CD14-positive monocyte (primary cell): ENCODE data around the gene ADAMTS17. TPM values are rescaled to one million over a fixed set of nuclear protein-coding genes. Genes with fewer than 3 reads are reported as not detected.

Source experiments
- DNase-seq, 3 donors: peaks; one replicate each; pipeline ENCODE4 v3.0.0-alpha.2; 2011 to 2022
- H2AFZ ChIP-seq: 2 replicates; pipeline ENCODE4 v1.6.0; 2012; ENCODE audit warnings: mild to moderate bottlenecking, low read depth, low read length, inconsistent platforms; ENCODE audit not compliant: insufficient read depth, poor library complexity, severe bottlenecking
- H3K27ac ChIP-seq, 2 donors: 1 replicate in 1 of 2; 2 replicates in 1 of 2; pipeline ENCODE4 v1.5.1; 2012 to 2013; ENCODE audit warnings: low read length in 2 of 2, control low read depth in 1 of 2, inconsistent platforms in 1 of 2, low read depth in 1 of 2, mild to moderate bottlenecking in 1 of 2
- H3K27me3 ChIP-seq, 2 donors: one replicate each; pipeline versions ENCODE4 v1.6.0 to v1.6.1; 2011 to 2013; ENCODE audit warnings: low read length in 2 of 2; ENCODE audit not compliant: control insufficient read depth in 2 of 2, insufficient read depth in 2 of 2
- H3K36me3 ChIP-seq, 2 donors: replicated peaks in 1 of 2; 1 replicate in 1 of 2; 2 replicates in 1 of 2; pipeline versions ENCODE4 v1.5.1 to v1.6.1; 2012 to 2013; ENCODE audit warnings: low read length in 2 of 2, control low read depth in 1 of 2, inconsistent platforms in 1 of 2, mild to moderate bottlenecking in 1 of 2; ENCODE audit not compliant: insufficient read depth in 2 of 2, control insufficient read depth in 1 of 2
- H3K4me1 ChIP-seq, 2 donors: 1 replicate in 1 of 2; 2 replicates in 1 of 2; pipeline versions ENCODE4 v1.5.1 to v1.6.1; 2012 to 2013; ENCODE audit warnings: low read length in 2 of 2, control low read depth in 1 of 2, inconsistent platforms in 1 of 2, mild to moderate bottlenecking in 1 of 2, moderate library complexity in 1 of 2; ENCODE audit not compliant: insufficient read depth in 2 of 2, control insufficient read depth in 1 of 2
- H3K4me2 ChIP-seq: replicated peaks from 2 replicates; pipeline ENCODE3; 2012; ENCODE audit warnings: low read length, moderate library complexity, mild to moderate bottlenecking; ENCODE audit not compliant: poor library complexity, severe bottlenecking; ENCODE audit errors: extremely low read depth
- H3K4me3 ChIP-seq, 3 experiments: fragments of 200-600 bp in 1 of 3; sonication (generic) in 1 of 3; replicated peaks in 1 of 3; 1 replicate in 2 of 3; 2 replicates in 1 of 3; pipeline ENCODE4 v1.5.1; 2011 to 2013; ENCODE audit warnings: low read length in 3 of 3, mild to moderate bottlenecking in 3 of 3, control low read depth in 2 of 3, low read depth in 2 of 3, inconsistent platforms in 1 of 3, moderate library complexity in 1 of 3
- H3K79me2 ChIP-seq: 2 replicates; pipeline ENCODE4 v1.6.0; 2012; ENCODE audit warnings: mild to moderate bottlenecking, control low read depth, inconsistent platforms, low read length, moderate library complexity; ENCODE audit not compliant: insufficient read depth
- H3K9ac ChIP-seq: 2 replicates; pipeline ENCODE4 v1.6.0; 2017; ENCODE audit warnings: low read length, mild to moderate bottlenecking; ENCODE audit not compliant: insufficient read depth, poor library complexity, severe bottlenecking
- H3K9me3 ChIP-seq, 2 donors: replicated peaks in 1 of 2; 1 replicate in 1 of 2; 2 replicates in 1 of 2; pipeline versions ENCODE4 v1.5.1 to v1.6.1; 2012 to 2013; ENCODE audit warnings: low read length in 2 of 2, control low read depth in 1 of 2; ENCODE audit not compliant: control insufficient read depth in 1 of 2, insufficient read depth in 1 of 2
- H4K20me1 ChIP-seq: 2 replicates; pipeline ENCODE4 v1.6.0; 2012; ENCODE audit warnings: mild to moderate bottlenecking, low read length, control low read depth, moderate library complexity; ENCODE audit not compliant: insufficient read depth
- H3K27ac Mint-ChIP-seq, 7 donors: one replicate each; pipeline ENCODE4 v1.8.0; 2020; ENCODE audit warnings: mild to moderate bottlenecking in 7 of 7, mixed read lengths in 7 of 7, moderate library complexity in 6 of 7, inconsistent platforms in 2 of 7
- H3K27me3 Mint-ChIP-seq, 3 donors: one replicate each; pipeline ENCODE4 v1.8.0; 2021 to 2022; ENCODE audit warnings: low read depth in 3 of 3, mild to moderate bottlenecking in 3 of 3, mixed read lengths in 3 of 3, moderate library complexity in 3 of 3, inconsistent platforms in 1 of 3
- H3K36me3 Mint-ChIP-seq, 2 donors: one replicate each; pipeline ENCODE4 v1.8.0; 2020; ENCODE audit warnings: mixed read lengths in 2 of 2, inconsistent platforms in 1 of 2, mild to moderate bottlenecking in 1 of 2
- H3K4me1 Mint-ChIP-seq: one replicate; pipeline ENCODE4 v1.8.0; 2020; ENCODE audit warnings: mild to moderate bottlenecking, mixed read lengths
- H3K4me3 Mint-ChIP-seq, 2 donors: one replicate each; pipeline ENCODE4 v1.8.0; 2020; ENCODE audit warnings: mild to moderate bottlenecking in 2 of 2, mixed read lengths in 2 of 2, moderate library complexity in 1 of 2
- H3K9me3 Mint-ChIP-seq, 7 donors: one replicate each; pipeline ENCODE4 v1.8.0; 2020 to 2022; ENCODE audit warnings: mixed read lengths in 7 of 7, mild to moderate bottlenecking in 6 of 7, moderate library complexity in 6 of 7, inconsistent platforms in 2 of 7
- WGBS: methylation state at CpG from one replicate; pipeline ENCODE4 v1.1.5; 2013; ENCODE audit warnings: missing lambda C conversion rate; ENCODE audit not compliant: insufficient coverage; 5-methylcytosine and 5-hydroxymethylcytosine counted together
- intact Hi-C, 2 donors: fragments of 100-400 bp; cut with micrococcal nuclease; formaldehyde crosslinking; loops; one replicate each; pipeline versions ENCODE4 v1.15.0 to v1.15.1; 2023
- polyA plus RNA-seq, 3 donors: library from polyadenylated mRNA; depleted of rRNA in 1 of 3; unstranded in 2 of 3; stranded (reverse) in 1 of 3; fragments of 300-500 nt in 2 of 3; fragments of >200 nt in 1 of 3; fragmentation: Illumina TruSeq in 2 of 3; gene quantifications; 1 replicate in 2 of 3; 2 replicates in 1 of 3; pipeline ENCODE4 v1.2.3, GENCODE V29; 2012 to 2021
- TF ChIP-seq, protein P1 (sequence below): fragments of 200-600 bp; IDR thresholded peaks from one replicate; pipeline ENCODE4 v1.8.0; 2022; ENCODE audit warnings: antibody characterized with exemption, mild to moderate bottlenecking

ADAMTS17 gene
- polyA plus RNA-seq, 3 donors = 0.03 to 0.25 TPM; not detected in 1

DNA sequence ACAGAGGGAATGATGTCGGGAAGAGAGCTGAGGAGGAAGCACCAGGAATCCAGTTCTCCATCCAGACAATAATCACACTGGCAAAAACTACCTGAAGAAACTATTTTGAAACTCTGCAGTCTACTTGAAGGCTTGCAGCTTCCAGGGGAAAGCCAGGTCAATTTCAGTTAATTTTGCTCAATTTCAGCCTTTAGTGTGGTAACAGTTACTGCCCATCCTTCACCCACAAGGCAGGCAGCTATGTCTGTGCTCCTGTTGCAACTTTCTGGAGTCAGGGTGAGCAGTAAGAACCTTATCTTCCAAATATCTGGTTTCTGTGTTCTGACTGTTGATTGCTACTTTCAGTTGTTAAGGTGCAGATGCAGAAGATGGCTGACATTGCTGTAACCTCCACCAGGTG, 221.7 kb downstream of the ADAMTS17 start:
- Histone ChIP-seq H3K27ac (no peak overlapping the region), H3K9me3 (peaks cover 22 to 40% of the 10 kb centered on the region in 2 donors), H3K4me1 (no peaks in the 10 kb centered on the region), H4K20me1 (no peaks in the 10 kb centered on the region), H3K36me3 (no peaks in the 10 kb centered on the region), H3K79me2 (no peaks in the 10 kb centered on the region), H3K9ac (no peak overlapping the region), H2AFZ (no peak overlapping the region), H3K4me3 (no peak overlapping the region), H3K27me3 (no peaks in the 10 kb centered on the region), H3K4me2 (no peak overlapping the region)
- Mint-ChIP-seq H3K27ac (no peak overlapping the region), H3K9me3 (peaks cover 15 to 40% (median 28%) of the 10 kb centered on the region in 7 donors), H3K4me1 (no peaks in the 10 kb centered on the region), H3K4me3 (no peak overlapping the region), H3K27me3 (peaks cover 0 to 5% (median 4%) of the 10 kb centered on the region in 3 donors), H3K36me3 (no peaks in the 10 kb centered on the region)
- intact Hi-C loops = no loop called here
- WGBS = 100% methylated on average over 1 of the region's 1 CpG
- TF ChIP-seq, protein P1, sequence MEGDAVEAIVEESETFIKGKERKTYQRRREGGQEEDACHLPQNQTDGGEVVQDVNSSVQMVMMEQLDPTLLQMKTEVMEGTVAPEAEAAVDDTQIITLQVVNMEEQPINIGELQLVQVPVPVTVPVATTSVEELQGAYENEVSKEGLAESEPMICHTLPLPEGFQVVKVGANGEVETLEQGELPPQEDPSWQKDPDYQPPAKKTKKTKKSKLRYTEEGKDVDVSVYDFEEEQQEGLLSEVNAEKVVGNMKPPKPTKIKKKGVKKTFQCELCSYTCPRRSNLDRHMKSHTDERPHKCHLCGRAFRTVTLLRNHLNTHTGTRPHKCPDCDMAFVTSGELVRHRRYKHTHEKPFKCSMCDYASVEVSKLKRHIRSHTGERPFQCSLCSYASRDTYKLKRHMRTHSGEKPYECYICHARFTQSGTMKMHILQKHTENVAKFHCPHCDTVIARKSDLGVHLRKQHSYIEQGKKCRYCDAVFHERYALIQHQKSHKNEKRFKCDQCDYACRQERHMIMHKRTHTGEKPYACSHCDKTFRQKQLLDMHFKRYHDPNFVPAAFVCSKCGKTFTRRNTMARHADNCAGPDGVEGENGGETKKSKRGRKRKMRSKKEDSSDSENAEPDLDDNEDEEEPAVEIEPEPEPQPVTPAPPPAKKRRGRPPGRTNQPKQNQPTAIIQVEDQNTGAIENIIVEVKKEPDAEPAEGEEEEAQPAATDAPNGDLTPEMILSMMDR = no peak
- no peak for DNase-seq

DNA sequence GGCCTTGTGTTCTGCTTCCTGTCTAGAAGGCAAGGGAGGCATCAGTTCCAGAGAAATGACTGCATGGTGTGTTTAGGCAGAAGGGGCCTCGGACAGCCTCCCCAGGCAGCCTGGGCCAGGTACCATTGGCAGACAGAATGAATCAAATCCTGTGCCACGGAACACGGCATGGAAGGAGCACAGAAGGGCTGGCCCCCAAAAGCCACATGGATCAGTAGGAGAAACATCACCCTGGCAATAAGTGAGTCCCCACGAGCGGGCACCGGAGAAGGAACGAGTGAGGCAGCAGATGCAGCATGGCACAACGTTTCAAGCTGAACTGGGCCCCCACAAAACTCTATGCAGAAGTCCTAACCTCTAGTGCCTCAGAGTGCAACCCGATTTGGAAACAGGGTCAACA, 223.2 kb downstream of the ADAMTS17 start:
- Histone ChIP-seq H2AFZ (no peak overlapping the region), H3K79me2 (no peaks in the 10 kb centered on the region), H3K9ac (no peak overlapping the region), H3K4me2 (no peak overlapping the region), H3K36me3 (no peaks in the 10 kb centered on the region), H3K4me1 (no peaks in the 10 kb centered on the region), H3K27me3 (no peaks in the 10 kb centered on the region), H3K27ac (no peak overlapping the region), H3K4me3 (no peak overlapping the region), H3K9me3 (peaks cover 21 to 40% of the 10 kb centered on the region in 2 donors), H4K20me1 (no peaks in the 10 kb centered on the region)
- Mint-ChIP-seq H3K9me3 (peaks cover 15 to 37% (median 28%) of the 10 kb centered on the region in 7 donors), H3K4me1 (peaks cover 3% of the 10 kb centered on the region), H3K27ac (no peak overlapping the region), H3K27me3 (peaks cover 0 to 13% (median 4%) of the 10 kb centered on the region in 3 donors), H3K4me3 (no peak overlapping the region), H3K36me3 (no peaks in the 10 kb centered on the region)
- intact Hi-C loops = no loop called here
- TF ChIP-seq, protein P1 = no peak
- 88% methylated on average over 3 of the region's 9 CpGs for WGBS
- DNase-seq = no peak
